ENCODE results near the gene ALDH5A1.

Gene ALDH5A1

GRCh38 chr6:24451581-24452388 lies 43.0 kb upstream of the ALDH5A1 start:
- TF ChIP-seq SP1 (IDR thresholded peaks at IDR 0.05) (no peak), LEF1 (IDR thresholded peaks at IDR 0.05; ENCODE audit: borderline replicate concordance) (no peak), ARNT (IDR thresholded peaks at IDR 0.05) (no peak), FOXK2 (IDR thresholded peaks at IDR 0.05) (no peak), ELF4 (IDR thresholded peaks at IDR 0.05) (no peak), HDGF (IDR thresholded peaks at IDR 0.05; ENCODE audit: borderline replicate concordance) (no peak), BHLHE40 (IDR thresholded peaks at IDR 0.05; ENCODE audit: borderline replicate concordance) (no peak)
- ChIA-PET POLR2A (no interaction called here), CTCF (no interaction called here)
- no peak for DNase-seq (ENCODE audit: extremely low spot score)

- ChIA-PET POLR2A (no interaction called here), CTCF (no interaction called here)
- DNase-seq (ENCODE audit: extremely low spot score) = no peak
- no peak for TF ChIP-seq PKNOX1 (IDR thresholded peaks at IDR 0.05)
- TF ChIP-seq FOXA1 (IDR thresholded peaks at IDR 0.05) = no peak
- TF ChIP-seq FOXK2 (IDR thresholded peaks at IDR 0.05) = no peak
- no peak for TF ChIP-seq CTBP1 (IDR thresholded peaks at IDR 0.05; ENCODE audit: borderline replicate concordance)
- no peak for TF ChIP-seq LEF1 (IDR thresholded peaks at IDR 0.05; ENCODE audit: borderline replicate concordance)
- TF ChIP-seq HDGF (IDR thresholded peaks at IDR 0.05; ENCODE audit: borderline replicate concordance) = no peak
- no peak for TF ChIP-seq ELF4 (IDR thresholded peaks at IDR 0.05)
- TF ChIP-seq ARNT (IDR thresholded peaks at IDR 0.05) = no peak
- no peak for TF ChIP-seq TARDBP (IDR thresholded peaks at IDR 0.05)
- TF ChIP-seq SP1 (IDR thresholded peaks at IDR 0.05) = no peak
- TF ChIP-seq NFRKB (IDR thresholded peaks at IDR 0.05) = no peak
- no peak for TF ChIP-seq SUZ12 (IDR thresholded peaks at IDR 0.05)
- no peak for TF ChIP-seq BHLHE40 (IDR thresholded peaks at IDR 0.05; ENCODE audit: borderline replicate concordance)
- TF ChIP-seq ZNF384 (IDR thresholded peaks at IDR 0.05) = no peak
- no peak for TF ChIP-seq FOXM1 (IDR thresholded peaks at IDR 0.05; ENCODE audit: borderline replicate concordance)
Measured at GRCh38 chr6:24453921-24454320, 40.8 kb upstream of the ALDH5A1 start.

GRCh38 chr6:24454452-24454851 lies 40.3 kb upstream of the ALDH5A1 start:
- POLR2A ChIA-PET = no interaction called here
- TF ChIP-seq NFRKB (IDR thresholded peaks at IDR 0.05) = no peak
- no peak for TF ChIP-seq L3MBTL2 (conservative IDR thresholded peaks at IDR 0.05)
- TF ChIP-seq ZNF384 (IDR thresholded peaks at IDR 0.05) = no peak
- TF ChIP-seq HDGF (IDR thresholded peaks at IDR 0.05; ENCODE audit: borderline replicate concordance) = no peak
- no peak for TF ChIP-seq CTBP1 (IDR thresholded peaks at IDR 0.05; ENCODE audit: borderline replicate concordance)
- TF ChIP-seq ELF4 (IDR thresholded peaks at IDR 0.05) = no peak
- no peak for TF ChIP-seq LEF1 (IDR thresholded peaks at IDR 0.05; ENCODE audit: borderline replicate concordance)
- no peak for TF ChIP-seq TARDBP (IDR thresholded peaks at IDR 0.05)
- TF ChIP-seq FOXM1 (IDR thresholded peaks at IDR 0.05; ENCODE audit: borderline replicate concordance) = no peak
- TF ChIP-seq BHLHE40 (IDR thresholded peaks at IDR 0.05; ENCODE audit: borderline replicate concordance) = no peak
- no peak for TF ChIP-seq SP1 (IDR thresholded peaks at IDR 0.05)
- TF ChIP-seq FOXA1 (IDR thresholded peaks at IDR 0.05) = no peak
- no peak for TF ChIP-seq SUZ12 (IDR thresholded peaks at IDR 0.05)
- CTCF ChIA-PET = no interaction called here
- DNase-seq (ENCODE audit: extremely low spot score) = no peak

GRCh38 chr6:24455061-24455460 lies 39.7 kb upstream of the ALDH5A1 start:
- ChIA-PET POLR2A (no interaction called here), CTCF (interaction anchor here (0.7 kb wide), 1 partner anchor 24 kb away, joined by 3 read pairs; no protein-coding TSS in a partner anchor)
- TF ChIP-seq ZNF384 (IDR thresholded peaks at IDR 0.05) (no peak), FOXK2 (IDR thresholded peaks at IDR 0.05) (no peak), BHLHE40 (IDR thresholded peaks at IDR 0.05; ENCODE audit: borderline replicate concordance) (no peak), ELF4 (IDR thresholded peaks at IDR 0.05) (no peak), CTBP1 (IDR thresholded peaks at IDR 0.05; ENCODE audit: borderline replicate concordance) (no peak), L3MBTL2 (conservative IDR thresholded peaks at IDR 0.05) (no peak), ARNT (IDR thresholded peaks at IDR 0.05) (no peak), LEF1 (IDR thresholded peaks at IDR 0.05; ENCODE audit: borderline replicate concordance) (no peak), TARDBP (IDR thresholded peaks at IDR 0.05) (no peak)
- no peak for DNase-seq (ENCODE audit: extremely low spot score)

GRCh38 chr6:24458134-24458533 lies 36.6 kb upstream of the ALDH5A1 start:
- CTCF ChIA-PET = interaction anchor here (0.6 kb wide), 1 partner anchor 8 kb away, joined by 3 read pairs; no protein-coding TSS in a partner anchor

GRCh38 chr6:24458941-24459340 lies 35.8 kb upstream of the ALDH5A1 start:
- no peak for DNase-seq (ENCODE audit: extremely low spot score)
- POLR2A ChIA-PET = no interaction called here
- TF ChIP-seq ELF4 (IDR thresholded peaks at IDR 0.05) (no peak), FOXA1 (IDR thresholded peaks at IDR 0.05) (no peak), FOXK2 (IDR thresholded peaks at IDR 0.05) (no peak)
- CTCF ChIA-PET = no interaction called here

More at GRCh38 chr6:24458134-24458533, 36.6 kb upstream of the ALDH5A1 start:
- POLR2A ChIA-PET = no interaction called here
- no peak for DNase-seq (ENCODE audit: extremely low spot score)
- TF ChIP-seq FOXK2 (IDR thresholded peaks at IDR 0.05) (no peak), L3MBTL2 (conservative IDR thresholded peaks at IDR 0.05) (no peak), TARDBP (IDR thresholded peaks at IDR 0.05) (no peak), NFRKB (IDR thresholded peaks at IDR 0.05) (no peak), ZNF384 (IDR thresholded peaks at IDR 0.05) (no peak), HDGF (IDR thresholded peaks at IDR 0.05; ENCODE audit: borderline replicate concordance) (no peak), ARNT (IDR thresholded peaks at IDR 0.05) (no peak), BHLHE40 (IDR thresholded peaks at IDR 0.05; ENCODE audit: borderline replicate concordance) (no peak), PKNOX1 (IDR thresholded peaks at IDR 0.05) (no peak), LEF1 (IDR thresholded peaks at IDR 0.05; ENCODE audit: borderline replicate concordance) (no peak), ELF4 (IDR thresholded peaks at IDR 0.05) (no peak), CTBP1 (IDR thresholded peaks at IDR 0.05; ENCODE audit: borderline replicate concordance) (no peak)

GRCh38 chr6:24460966-24461365 lies 33.8 kb upstream of the ALDH5A1 start:
- DNase-seq (ENCODE audit: extremely low spot score) = no peak
- TF ChIP-seq CTBP1 (IDR thresholded peaks at IDR 0.05; ENCODE audit: borderline replicate concordance) = no peak
- ChIA-PET POLR2A (no interaction called here), CTCF (no interaction called here)
